NCI-H446 treated with DMSO at 0.1 percent for 48 hours (cell line): ENCODE measurements around the gene KRTAP10-10.
"Not testable (repeated sequence)": the region's sequence is repeated elsewhere in the genome, so short reads cannot be mapped to it uniquely, and the experiment has no call there.

Experiments used
- DNase-seq: peaks from one replicate; lab custom pipeline; 2025; lab: John Stamatoyannopoulos, UW

KRTAP10-10 gene

GRCh38 chr21:44684483-44684882 is 47.3 kb downstream of the KRTAP10-10 start:
- no peak for DNase-seq

GRCh38 chr21:44685050-44685449 is 47.9 kb downstream of the KRTAP10-10 start:
- DNase-seq = not testable (repeated sequence)

GRCh38 chr21:44686000-44686781 is 49.0 kb downstream of the KRTAP10-10 start:
- DNase-seq = no peak

- no peak for DNase-seq
These were observed 49.8 kb downstream of the KRTAP10-10 start for GRCh38 chr21:44686843-44687561.

GRCh38 chr21:44687671-44688070 is 50.5 kb downstream of the KRTAP10-10 start:
- DNase-seq = no peak
